ENCODE measurements around the gene GOLGA8A.
A peak's percentile ranks its signal among the peaks of the same experiment; 100 is the strongest.

The GOLGA8A gene, protein sequence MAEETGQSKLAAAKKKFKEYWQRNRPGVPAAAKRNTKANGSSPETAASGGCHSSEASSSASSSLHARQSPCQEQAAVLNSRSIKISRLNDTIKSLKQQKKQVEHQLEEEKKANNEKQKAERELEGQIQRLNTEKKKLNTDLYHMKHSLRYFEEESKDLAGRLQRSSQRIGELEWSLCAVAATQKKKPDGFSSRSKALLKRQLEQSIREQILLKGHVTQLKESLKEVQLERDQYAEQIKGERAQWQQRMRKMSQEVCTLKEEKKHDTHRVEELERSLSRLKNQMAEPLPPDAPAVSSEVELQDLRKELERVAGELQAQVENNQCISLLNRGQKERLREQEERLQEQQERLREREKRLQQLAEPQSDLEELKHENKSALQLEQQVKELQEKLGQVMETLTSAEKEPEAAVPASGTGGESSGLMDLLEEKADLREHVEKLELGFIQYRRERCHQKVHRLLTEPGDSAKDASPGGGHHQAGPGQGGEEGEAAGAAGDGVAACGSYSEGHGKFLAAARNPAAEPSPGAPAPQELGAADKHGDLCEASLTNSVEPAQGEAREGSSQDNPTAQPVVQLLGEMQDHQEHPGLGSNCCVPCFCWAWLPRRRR

DNA sequence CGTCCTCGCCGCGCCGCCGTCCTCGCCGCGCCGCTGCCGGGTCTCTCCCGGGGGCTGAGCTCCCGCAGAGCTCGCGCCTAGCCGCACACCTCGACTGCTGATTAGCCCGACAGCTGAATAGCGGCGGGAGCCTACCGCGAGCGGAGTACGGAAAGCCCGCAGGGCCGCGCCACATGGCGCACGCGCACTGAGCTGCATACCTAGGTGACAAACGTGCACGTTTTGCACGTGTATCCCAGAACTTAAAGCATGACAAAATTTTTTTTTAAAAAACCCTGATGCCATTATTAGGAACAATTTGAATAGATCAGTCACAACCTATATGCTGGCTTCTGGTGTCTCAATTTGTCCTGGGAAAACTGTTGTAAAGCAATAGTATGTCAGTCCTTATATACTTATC lies at the start of gene GOLGA8A:
Gene GOLGA8A, minus strand, starts transcription at position 122 of the 400 bp plus-strand sequence. CDS start 48,117 bp downstream, outside the sequence.
- H3K36me3 ChIP-seq (ENCODE audit: control insufficient read depth, insufficient read depth, low read length), result no peaks in the 10 kb centered on the region; the same call in none of the 2 replicates
- H3K4me3 ChIP-seq (replicated peaks; ENCODE audit: low read depth, low read length), result peak within 1 kb of the TSS; percentile 64
- H3K27me3 ChIP-seq (replicated peaks; ENCODE audit: control insufficient read depth, insufficient read depth, low read length), result no peaks in the 10 kb centered on the region
- no peak for TF ChIP-seq CTCF (IDR thresholded peaks at IDR 0.05; ENCODE audit: insufficient read depth, low read length, poor library complexity, severe bottlenecking)
- DNase-seq (ENCODE audit: extremely low read depth, insufficient read length), result peak; percentile 90

DNA sequence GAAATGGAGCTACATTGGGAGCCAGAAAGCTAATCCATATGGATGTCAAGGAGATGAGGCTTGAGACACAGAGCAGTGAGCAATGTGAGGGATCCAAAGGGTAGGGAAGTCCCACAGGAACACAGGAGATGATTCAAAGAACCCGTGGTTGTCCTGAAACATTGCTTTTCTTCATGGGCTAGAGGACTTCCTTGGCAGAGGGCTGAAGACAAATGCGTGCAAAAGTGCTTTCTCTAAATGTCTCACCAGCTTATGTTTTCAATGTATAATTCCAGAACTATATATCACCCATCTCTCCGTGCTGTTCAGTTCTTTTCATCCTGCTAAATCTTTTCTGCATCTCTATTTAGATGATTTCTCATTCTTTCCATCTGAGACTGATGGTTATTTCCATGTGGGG lies 46.0 kb upstream of the GOLGA8A start:
- Histone ChIP-seq H3K36me3 (ENCODE audit: control insufficient read depth, insufficient read depth, low read length) (no peaks in the 10 kb centered on the region), H3K4me3 (replicated peaks; ENCODE audit: low read depth, low read length) (no peak overlapping the region), H3K27me3 (replicated peaks; ENCODE audit: control insufficient read depth, insufficient read depth, low read length) (no peaks in the 10 kb centered on the region; the same call in 1 of the 2 replicates)
- TF ChIP-seq CTCF (IDR thresholded peaks at IDR 0.05; ENCODE audit: insufficient read depth, low read length, poor library complexity, severe bottlenecking), result no peak
- no peak for DNase-seq (ENCODE audit: extremely low read depth, insufficient read length)

DNA sequence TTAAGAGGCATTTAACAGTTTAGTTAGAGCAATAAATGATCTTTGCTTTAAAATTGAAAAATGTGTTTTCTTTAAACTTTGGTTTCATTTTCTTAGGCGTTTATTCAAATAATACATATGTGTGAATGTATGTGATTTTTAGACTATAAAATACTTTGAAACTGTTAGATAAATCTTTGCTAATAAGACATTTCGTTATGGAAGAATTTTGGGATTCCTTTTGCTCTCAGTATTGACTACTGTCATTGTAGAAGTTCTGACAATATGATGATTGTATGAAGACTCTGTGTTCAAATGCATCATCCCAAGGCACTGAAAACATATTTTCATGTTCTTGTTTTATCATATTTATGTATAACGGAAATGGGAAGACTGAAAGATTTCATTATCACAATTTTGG lies 43.8 kb upstream of the GOLGA8A start:
- no peaks in the 10 kb centered on the region; the same call in 1 of the 2 replicates for H3K27me3 ChIP-seq (replicated peaks; ENCODE audit: control insufficient read depth, insufficient read depth, low read length)
- no peak for TF ChIP-seq CTCF (IDR thresholded peaks at IDR 0.05; ENCODE audit: insufficient read depth, low read length, poor library complexity, severe bottlenecking)
- no peak overlapping the region for H3K4me3 ChIP-seq (replicated peaks; ENCODE audit: low read depth, low read length)
- DNase-seq (ENCODE audit: extremely low read depth, insufficient read length), result no peak
- no peaks in the 10 kb centered on the region for H3K36me3 ChIP-seq (ENCODE audit: control insufficient read depth, insufficient read depth, low read length)

GRCh38 chr15:34473840-34474239 lies 36.2 kb upstream of the GOLGA8A start:
- no peak for TF ChIP-seq CTCF (IDR thresholded peaks at IDR 0.05; ENCODE audit: insufficient read depth, low read length, poor library complexity, severe bottlenecking)
- H3K36me3 ChIP-seq (ENCODE audit: control insufficient read depth, insufficient read depth, low read length), result no peaks in the 10 kb centered on the region

DNA sequence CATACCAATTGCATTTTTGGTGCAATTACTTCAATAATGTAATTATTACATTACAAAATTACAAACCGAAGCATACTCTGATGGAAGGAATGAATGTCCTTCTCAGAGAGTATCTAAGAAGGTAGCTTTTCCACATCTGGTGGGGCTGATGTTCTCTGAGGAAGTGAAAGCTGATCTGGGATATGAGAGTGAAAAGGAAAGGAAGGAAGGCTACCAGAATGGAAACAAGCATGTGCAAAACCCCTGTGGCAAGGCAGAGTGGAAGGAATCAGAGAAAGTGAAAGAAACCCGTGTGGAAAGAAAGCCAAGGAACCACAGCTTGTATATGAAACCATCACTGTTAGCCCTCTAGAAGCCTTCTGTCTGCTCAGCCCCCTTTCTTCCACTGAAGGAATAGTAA lies 35.3 kb upstream of the GOLGA8A start:
- no peak overlapping the region for H3K4me3 ChIP-seq (replicated peaks; ENCODE audit: low read depth, low read length)
- no peak for TF ChIP-seq CTCF (IDR thresholded peaks at IDR 0.05; ENCODE audit: insufficient read depth, low read length, poor library complexity, severe bottlenecking)
- H3K27me3 ChIP-seq (replicated peaks; ENCODE audit: control insufficient read depth, insufficient read depth, low read length), result no peaks in the 10 kb centered on the region

More at GRCh38 chr15:34473840-34474239, 36.2 kb upstream of the GOLGA8A start:
- Histone ChIP-seq H3K4me3 (replicated peaks; ENCODE audit: low read depth, low read length) (no peak overlapping the region), H3K27me3 (replicated peaks; ENCODE audit: control insufficient read depth, insufficient read depth, low read length) (no peaks in the 10 kb centered on the region)
- DNase-seq (ENCODE audit: extremely low read depth, insufficient read length), result no peak

More for the DNA sequence above, 35.3 kb upstream of the GOLGA8A start:
- no peaks in the 10 kb centered on the region for H3K36me3 ChIP-seq (ENCODE audit: control insufficient read depth, insufficient read depth, low read length)
- DNase-seq (ENCODE audit: extremely low read depth, insufficient read length), result no peak
